ENCODE measurements around the gene DMD. TPM values are rescaled to one million over a fixed set of nuclear protein-coding genes. Genes with fewer than 3 reads are reported as not detected.
"Not testable (repeated sequence)": the region's sequence is repeated elsewhere in the genome, so short reads cannot be mapped to it uniquely, and the experiment has no call there.

DMD gene
- total RNA-seq, 2 experiments from 2014 or later = 0.27 to 0.49 TPM

DNA sequence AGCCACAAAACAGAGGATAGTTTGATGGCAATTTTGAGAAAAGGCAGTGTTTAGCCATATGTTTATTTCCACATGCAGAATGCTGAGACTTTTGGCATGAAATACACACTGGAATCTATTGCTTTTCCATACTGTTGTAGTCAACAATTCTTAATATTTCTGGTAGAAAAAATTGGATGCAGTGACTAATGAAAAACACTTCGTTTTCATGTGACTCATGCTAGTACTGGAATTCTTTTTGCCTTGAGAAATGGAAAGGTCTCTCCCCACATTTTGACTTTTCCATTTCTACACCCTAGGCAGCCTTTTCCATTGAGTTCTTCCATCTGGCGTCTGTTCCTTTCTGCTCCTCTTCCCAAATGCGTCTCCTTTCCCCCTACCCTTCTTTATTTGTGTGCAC is 1714.3 kb downstream of the DMD start:
- POLR2A ChIA-PET = no interaction called here
- H3K4me3 Mint-ChIP-seq = no peak overlapping the region
- no peak for ATAC-seq
- no peaks in the 10 kb centered on the region for H3K27me3 Mint-ChIP-seq
- CTCF ChIA-PET = no interaction called here
- no peak for DNase-seq
- intact Hi-C loops (cut with micrococcal nuclease) = no loop called here
- TF ChIP-seq, protein P1, sequence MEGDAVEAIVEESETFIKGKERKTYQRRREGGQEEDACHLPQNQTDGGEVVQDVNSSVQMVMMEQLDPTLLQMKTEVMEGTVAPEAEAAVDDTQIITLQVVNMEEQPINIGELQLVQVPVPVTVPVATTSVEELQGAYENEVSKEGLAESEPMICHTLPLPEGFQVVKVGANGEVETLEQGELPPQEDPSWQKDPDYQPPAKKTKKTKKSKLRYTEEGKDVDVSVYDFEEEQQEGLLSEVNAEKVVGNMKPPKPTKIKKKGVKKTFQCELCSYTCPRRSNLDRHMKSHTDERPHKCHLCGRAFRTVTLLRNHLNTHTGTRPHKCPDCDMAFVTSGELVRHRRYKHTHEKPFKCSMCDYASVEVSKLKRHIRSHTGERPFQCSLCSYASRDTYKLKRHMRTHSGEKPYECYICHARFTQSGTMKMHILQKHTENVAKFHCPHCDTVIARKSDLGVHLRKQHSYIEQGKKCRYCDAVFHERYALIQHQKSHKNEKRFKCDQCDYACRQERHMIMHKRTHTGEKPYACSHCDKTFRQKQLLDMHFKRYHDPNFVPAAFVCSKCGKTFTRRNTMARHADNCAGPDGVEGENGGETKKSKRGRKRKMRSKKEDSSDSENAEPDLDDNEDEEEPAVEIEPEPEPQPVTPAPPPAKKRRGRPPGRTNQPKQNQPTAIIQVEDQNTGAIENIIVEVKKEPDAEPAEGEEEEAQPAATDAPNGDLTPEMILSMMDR (IDR thresholded peaks at IDR 0.05) = no peak
- no peaks in the 10 kb centered on the region for H3K36me3 Mint-ChIP-seq (ENCODE audit: low read depth)
- no peak overlapping the region for H3K27ac Mint-ChIP-seq
- no peaks in the 10 kb centered on the region for H3K4me1 Mint-ChIP-seq (ENCODE audit: low read depth)
- H3K9me3 Mint-ChIP-seq = no peaks in the 10 kb centered on the region

- Mint-ChIP-seq H3K36me3 (ENCODE audit: low read depth) (no peaks in the 10 kb centered on the region), H3K27ac (no peak overlapping the region), H3K4me3 (no peak overlapping the region), H3K4me1 (ENCODE audit: low read depth) (no peaks in the 10 kb centered on the region), H3K9me3 (no peaks in the 10 kb centered on the region), H3K27me3 (no peaks in the 10 kb centered on the region)
- ATAC-seq (no peak), DNase-seq (no peak)
- TF ChIP-seq, protein P1 (IDR thresholded peaks at IDR 0.05) = no peak
- ChIA-PET POLR2A (no interaction called here), CTCF (no interaction called here)
- intact Hi-C loops (cut with micrococcal nuclease) = no loop called here
Observed at GRCh38 chrX:31487951-31488350, 1723.4 kb downstream of the DMD start.

- CTCF ChIA-PET = no interaction called here
- POLR2A ChIA-PET = no interaction called here
- no peaks in the 10 kb centered on the region for H3K27me3 Mint-ChIP-seq
Observed at GRCh38 chrX:31483336-31483735, 1728.0 kb downstream of the DMD start.

DNA sequence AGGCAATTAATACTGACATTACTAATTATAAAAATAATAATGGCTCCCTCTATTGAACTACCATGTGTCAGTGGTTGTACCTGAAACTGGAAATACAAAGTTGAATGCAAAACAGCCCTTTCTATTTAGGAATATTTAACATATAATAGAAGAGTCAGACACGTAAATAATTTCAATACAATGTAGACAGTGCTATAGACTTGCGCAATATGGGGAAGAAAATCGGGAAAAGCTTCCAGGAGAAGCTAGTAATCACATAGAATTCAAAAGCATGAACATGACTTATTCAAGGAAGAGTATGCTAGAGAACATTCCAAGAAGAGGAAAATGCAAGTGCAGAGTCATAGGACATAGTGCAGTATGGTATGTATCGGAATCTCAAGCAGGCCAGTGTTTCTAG is 1730.7 kb downstream of the DMD start:
- H3K4me3 Mint-ChIP-seq = no peak overlapping the region
- intact Hi-C loops (cut with micrococcal nuclease) = no loop called here
- TF ChIP-seq, protein P1 (IDR thresholded peaks at IDR 0.05) = no peak
- H3K27ac Mint-ChIP-seq = no peak overlapping the region
- no peaks in the 10 kb centered on the region for H3K4me1 Mint-ChIP-seq (ENCODE audit: low read depth)
- ATAC-seq = no peak
- CTCF ChIA-PET = no interaction called here
- no peaks in the 10 kb centered on the region for H3K36me3 Mint-ChIP-seq (ENCODE audit: low read depth)
- H3K27me3 Mint-ChIP-seq = no peaks in the 10 kb centered on the region
- H3K9me3 Mint-ChIP-seq = no peaks in the 10 kb centered on the region
- POLR2A ChIA-PET = no interaction called here
- no peak for DNase-seq

More at GRCh38 chrX:31483336-31483735, 1728.0 kb downstream of the DMD start:
- ATAC-seq (no peak), DNase-seq (no peak)
- Mint-ChIP-seq H3K4me3 (no peak overlapping the region), H3K36me3 (ENCODE audit: low read depth) (no peaks in the 10 kb centered on the region), H3K4me1 (ENCODE audit: low read depth) (no peaks in the 10 kb centered on the region), H3K27ac (no peak overlapping the region), H3K9me3 (no peaks in the 10 kb centered on the region)
- TF ChIP-seq, protein P1 (IDR thresholded peaks at IDR 0.05) = no peak
- intact Hi-C loops (cut with micrococcal nuclease) = no loop called here

DNA sequence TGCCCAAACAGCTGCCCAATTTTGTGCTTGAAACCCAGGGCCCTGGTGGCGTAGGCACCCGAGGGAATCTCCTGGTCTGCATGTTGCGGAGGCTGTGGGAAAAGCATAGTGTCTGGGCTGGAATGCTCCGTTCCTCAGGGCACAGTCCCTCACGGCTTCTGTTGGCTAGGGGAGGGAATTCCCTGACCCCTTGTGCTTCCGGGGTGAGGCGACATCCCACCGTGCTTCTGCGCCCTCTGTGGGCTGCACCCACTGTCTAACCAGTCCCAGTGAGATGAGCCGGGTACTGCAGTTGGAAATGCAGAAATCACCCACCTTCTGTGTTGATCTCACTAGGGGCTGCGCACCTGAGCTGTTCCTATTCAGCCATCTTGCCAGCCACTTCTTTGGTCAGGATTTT is 1740.1 kb downstream of the DMD start:
- CTCF ChIA-PET = no interaction called here
- H3K36me3 Mint-ChIP-seq (ENCODE audit: low read depth) = no peaks in the 10 kb centered on the region
- H3K27ac Mint-ChIP-seq = no peak overlapping the region
- H3K4me3 Mint-ChIP-seq = no peak overlapping the region
- DNase-seq (no peak), ATAC-seq (no peak)
- no peaks in the 10 kb centered on the region for H3K9me3 Mint-ChIP-seq
- H3K27me3 Mint-ChIP-seq = no peaks in the 10 kb centered on the region
- TF ChIP-seq, protein P1 (IDR thresholded peaks at IDR 0.05) = no peak
- intact Hi-C loops (cut with micrococcal nuclease) = no loop called here
- POLR2A ChIA-PET = no interaction called here
- H3K4me1 Mint-ChIP-seq (ENCODE audit: low read depth) = no peaks in the 10 kb centered on the region

DNA sequence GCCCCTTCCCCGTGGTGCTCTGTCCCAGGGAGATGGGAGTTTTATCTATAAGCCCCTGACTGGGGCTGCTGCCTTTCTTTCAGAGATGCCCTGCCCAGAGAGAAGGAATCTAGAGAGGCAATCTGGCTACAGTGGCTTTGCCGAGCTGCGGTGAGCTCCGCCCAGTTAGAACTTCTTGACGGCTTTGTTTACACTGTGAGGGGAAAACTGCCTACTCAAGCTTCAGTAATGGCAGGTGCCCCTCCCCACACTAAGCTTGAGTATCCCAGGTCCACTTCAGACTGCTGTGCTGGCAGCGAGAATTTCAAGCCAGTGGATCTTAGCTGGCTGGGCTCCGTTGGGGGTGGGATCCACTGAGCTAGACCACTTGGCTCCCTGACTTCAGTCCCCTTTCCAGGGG is 1740.6 kb downstream of the DMD start:
- H3K9me3 Mint-ChIP-seq; H3K27me3 Mint-ChIP-seq; POLR2A ChIA-PET; intact Hi-C loops (cut with micrococcal nuclease); H3K36me3 Mint-ChIP-seq (ENCODE audit: low read depth); H3K27ac Mint-ChIP-seq; H3K4me1 Mint-ChIP-seq (ENCODE audit: low read depth); ATAC-seq; CTCF ChIA-PET; DNase-seq; H3K4me3 Mint-ChIP-seq: not testable (repeated sequence)
